Adrenal gland (tissue), 12 donors: ENCODE data around the gene CDK14. TPM values are rescaled to one million over a fixed set of nuclear protein-coding genes. Genes with fewer than 3 reads are reported as not detected.

Experiments used
- DNase-seq, 7 donors: peaks; one replicate each; pipeline ENCODE4 v3.0.0-alpha.2; 2019 to 2020
- H3K27ac ChIP-seq, 5 donors: fragments of 200-600 bp; sonication (generic) in 4 of 5; 1 replicate in 3 of 5; 2 replicates in 2 of 5; pipeline versions ENCODE4 v1.5.1 to v1.8.0; 2016 to 2020; ENCODE audit warnings: mild to moderate bottlenecking in 1 of 5
- H3K27me3 ChIP-seq: fragments of 200-600 bp; 2 replicates; pipeline ENCODE4 v1.8.0; 2021
- H3K36me3 ChIP-seq, 2 donors: fragments of 200-600 bp; replicated peaks in 1 of 2; 1 replicate in 1 of 2; 2 replicates in 1 of 2; pipeline versions ENCODE4 v1.5.1 to v1.8.0; 2018 to 2022
- H3K4me1 ChIP-seq, 2 donors: fragments of 200-600 bp; replicated peaks in 1 of 2; 1 replicate in 1 of 2; 2 replicates in 1 of 2; pipeline versions ENCODE4 v1.5.1 to v1.8.0; 2018 to 2021
- H3K4me3 ChIP-seq, 4 donors: fragments of 200-600 bp; sonication (generic) in 3 of 4; one replicate each; pipeline ENCODE4 v1.5.1; 2016 to 2018
- H3K9me3 ChIP-seq, 3 donors: fragments of 200-600 bp; sonication (generic) in 1 of 3; replicated peaks in 1 of 3; 1 replicate in 2 of 3; 2 replicates in 1 of 3; pipeline versions ENCODE4 v1.5.1 to v1.8.0; 2016 to 2021
- CTCF ChIP-seq, 6 experiments: fragments of 450-650 bp in 4 of 6; fragments of 200-600 bp in 2 of 6; sonication (generic) in 1 of 6; IDR thresholded peaks; 1 replicate in 5 of 6; 2 replicates in 1 of 6; pipeline versions ENCODE4 v1.5.1 to v1.8.0; 2016 to 2021; ENCODE audit warnings: antibody characterized with exemption in 6 of 6, mild to moderate bottlenecking in 2 of 6, moderate library complexity in 1 of 6
- POLR2A ChIP-seq, 2 donors: fragments of 450-650 bp; IDR thresholded peaks; one replicate each; pipeline ENCODE4 v1.6.1; 2017; ENCODE audit warnings: antibody characterized with exemption in 2 of 2, mild to moderate bottlenecking in 2 of 2, moderate library complexity in 1 of 2
- WGBS, 4 donors: extraction: QIAGEN DNeasy Blood & Tissue Kit in 2 of 4; methylation state at CpG; one replicate each; pipeline versions ENCODE4 v1.1.5 to v1.1.7; 2013 to 2017; 5-methylcytosine and 5-hydroxymethylcytosine counted together
- intact Hi-C, 2 donors: fragments of 100-400 bp; cut with DNase I; formaldehyde crosslinking; loops; one replicate each; pipeline versions ENCODE4 v1.14.1 to v1.15.0; 2022 to 2023
- polyA plus RNA-seq, 3 donors: library from polyadenylated mRNA; stranded (reverse); fragments of 200-250 nt in 2 of 3; fragments of 350-450 nt in 1 of 3; fragmentation: Illumina TruSeq in 1 of 3; extraction: RNeasy Lipid Tissue Mini Kit (QIAGEN cat#74804) in 1 of 3; gene quantifications; one replicate each; pipeline ENCODE4 v1.2.3, GENCODE V29; 2013 to 2014
- total RNA-seq, 9 donors: library from RNA; depleted of rRNA in 4 of 9; stranded (reverse); fragments of >200 nt in 4 of 9; fragments of 120-200 nt in 1 of 9; fragmentation: NEBNext Ultra II Directional in 1 of 9; extraction: Animal tissue kit (Norgen Biotek cat#: 25700) in 1 of 9; gene quantifications; one replicate each; pipeline versions ENCODE4 v1.1.0 to v1.2.4, GENCODE V29; 2013 to 2023
- donor health status: healthy with polysubstance abuse.
- donor health status: Bipolar disorder and iron deficiency.
- donor health status: DM: yes; HTN: yes; CAD: no.
- donor health status: DM: no; HTN: no; CAD: no.
- donor health status: DM: no; HTN: no; CAD: no.
- donor health status: DM: yes; HTN: yes; CAD: no.

Gene CDK14
- total and polyA plus RNA-seq, 12 donors: 1.9 to 14.5 (median 7.6) TPM

DNA sequence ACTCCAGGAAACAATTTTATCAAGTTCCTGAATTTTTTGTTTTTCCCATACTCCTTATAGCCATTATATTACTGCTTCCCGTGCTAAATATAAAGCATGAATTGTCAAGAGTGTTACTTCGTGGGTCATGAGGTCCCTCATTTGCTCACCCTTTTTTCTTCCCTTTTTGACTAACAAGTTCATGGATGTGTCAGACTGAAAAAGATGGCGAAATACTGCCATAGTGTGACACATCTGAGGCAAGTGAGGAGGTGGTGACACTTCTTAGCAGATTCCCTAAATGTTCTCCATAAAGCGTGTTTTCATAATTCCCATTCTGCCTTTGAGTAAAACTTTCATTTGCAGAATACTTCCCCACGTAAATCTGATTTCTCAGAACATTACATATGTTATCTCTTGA lies 398.5 kb downstream of the CDK14 start:
- Histone ChIP-seq H3K27me3 (no peaks in the 10 kb centered on the region), H3K9me3 (no peaks in the 10 kb centered on the region), H3K27ac (no peak overlapping the region), H3K36me3 (no peaks in the 10 kb centered on the region), H3K4me3 (no peak overlapping the region), H3K4me1 (no peaks in the 10 kb centered on the region)
- TF ChIP-seq POLR2A (IDR thresholded peaks at IDR 0.05) (no peak), CTCF (IDR thresholded peaks at IDR 0.05) (no peak)
- 84 to 91% (median 89%) methylated on average over 5 of the region's 5 CpGs for WGBS, 4 donors
- DNase-seq: no peak
- intact Hi-C loops: no loop called here

DNA sequence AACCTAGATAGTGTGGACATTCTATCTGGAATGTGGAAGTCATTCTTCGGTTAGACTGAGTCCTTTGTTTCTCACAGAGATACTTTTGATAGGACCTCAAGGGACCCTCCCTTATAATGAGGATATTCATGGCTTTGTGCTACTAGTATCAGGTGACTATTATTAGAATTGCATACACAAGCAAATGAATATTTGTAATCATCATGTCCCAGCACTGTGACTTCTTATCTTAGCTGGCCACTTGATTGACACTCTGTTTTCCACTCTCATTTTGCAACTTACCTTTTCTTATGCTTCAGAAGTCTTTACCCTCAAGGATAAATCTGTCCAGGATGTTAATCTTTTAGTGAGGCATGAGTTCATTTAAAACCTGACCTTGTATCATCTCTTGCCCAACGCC lies 399.9 kb downstream of the CDK14 start:
- TF ChIP-seq POLR2A (IDR thresholded peaks at IDR 0.05): no peak
- TF ChIP-seq CTCF (IDR thresholded peaks at IDR 0.05): no peak

DNA sequence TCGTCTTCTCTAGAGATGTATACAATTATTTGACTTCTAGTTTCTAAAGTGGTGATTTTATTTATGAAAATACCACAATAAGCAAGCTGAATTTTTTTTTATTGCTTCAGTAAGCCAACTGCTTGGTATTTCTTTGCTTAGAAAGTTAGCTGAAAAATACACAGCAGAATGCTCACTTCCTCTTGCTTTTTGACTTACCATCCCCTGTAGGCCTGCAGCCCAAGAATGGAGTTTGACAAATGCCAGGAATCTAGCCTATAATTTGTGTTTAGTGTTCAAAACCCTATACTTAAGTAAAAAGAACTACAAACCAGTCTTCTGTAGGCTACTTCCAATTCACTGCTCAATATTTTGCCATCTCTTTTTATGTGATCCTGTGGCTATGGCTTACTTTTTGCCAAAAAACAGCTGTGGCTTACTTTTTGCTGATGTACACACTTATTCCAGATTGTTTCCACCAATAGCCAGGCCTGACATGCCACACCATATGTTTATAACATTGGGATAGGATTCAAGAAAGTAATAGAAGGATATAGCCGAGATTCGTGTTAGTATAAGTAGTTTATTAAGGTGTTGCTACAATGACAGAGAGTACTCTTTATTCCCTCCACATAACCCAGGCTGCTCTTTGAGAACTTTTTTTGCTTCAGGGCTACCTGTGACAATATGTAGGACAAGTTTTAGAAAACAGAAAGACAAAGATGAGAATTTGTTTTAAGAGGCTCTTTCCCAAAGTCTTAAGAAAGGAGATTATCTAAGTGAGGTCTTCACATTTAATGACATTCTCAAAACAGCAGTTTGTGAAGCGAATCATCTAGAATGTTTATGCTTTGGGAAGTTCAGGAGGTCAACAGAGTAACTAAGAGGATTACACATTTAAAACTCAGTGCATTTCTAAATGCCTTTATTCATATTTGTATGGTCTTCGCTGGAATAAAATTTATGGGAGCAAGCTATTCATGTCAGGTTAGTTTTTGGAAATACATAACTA lies 404.2 kb downstream of the CDK14 start:
- Histone ChIP-seq H3K4me3 (no peak overlapping the region), H3K27ac (no peak overlapping the region), H3K4me1 (no peaks in the 10 kb centered on the region), H3K27me3 (no peaks in the 10 kb centered on the region), H3K9me3 (no peaks in the 10 kb centered on the region), H3K36me3 (no peaks in the 10 kb centered on the region)
- intact Hi-C loops: no loop called here
- no peak for TF ChIP-seq POLR2A (IDR thresholded peaks at IDR 0.05)
- no peak for TF ChIP-seq CTCF (IDR thresholded peaks at IDR 0.05)
- 70 to 81% (median 76%) methylated on average over 5 of the region's 5 CpGs for WGBS, 4 donors
- DNase-seq: no peak

More for the DNA sequence above, 399.9 kb downstream of the CDK14 start:
- H3K4me3 ChIP-seq: no peak overlapping the region
- no peaks in the 10 kb centered on the region for H3K4me1 ChIP-seq
- H3K27me3 ChIP-seq: no peaks in the 10 kb centered on the region
- intact Hi-C loops: no loop called here
- 62 to 78% (median 71%) methylated on average over 2 of the region's 2 CpGs for WGBS, 4 donors
- no peaks in the 10 kb centered on the region for H3K9me3 ChIP-seq
- no peak for DNase-seq
- H3K36me3 ChIP-seq: no peaks in the 10 kb centered on the region
- H3K27ac ChIP-seq: no peak overlapping the region

DNA sequence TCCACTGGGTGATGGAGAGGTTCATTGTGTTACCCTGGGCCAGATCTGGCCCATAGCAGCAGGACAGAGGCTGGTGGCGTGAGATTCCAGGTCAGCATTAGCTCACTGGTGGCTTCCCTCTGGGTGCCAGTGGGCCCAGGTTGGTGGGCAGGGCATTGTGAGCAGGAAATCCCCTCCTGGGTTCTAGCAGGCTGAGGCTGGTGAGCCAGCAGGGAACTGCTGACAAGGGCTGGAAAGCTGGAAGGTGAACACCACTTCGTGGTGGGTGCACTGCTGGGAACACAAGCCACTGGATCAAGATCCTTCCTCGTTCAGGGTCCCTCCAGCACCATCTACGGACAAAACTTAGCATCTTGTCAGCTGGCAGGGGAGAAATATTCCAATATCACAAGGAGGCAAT lies 408.9 kb downstream of the CDK14 start:
- 83 to 94% (median 91%) methylated on average over 4 of the region's 4 CpGs for WGBS, 4 donors
- Histone ChIP-seq H3K27me3 (no peaks in the 10 kb centered on the region), H3K27ac (no peak overlapping the region), H3K9me3 (no peaks in the 10 kb centered on the region), H3K36me3 (no peaks in the 10 kb centered on the region), H3K4me1 (no peaks in the 10 kb centered on the region), H3K4me3 (no peak overlapping the region)
- no peak for DNase-seq
- intact Hi-C loops: no loop called here
- TF ChIP-seq POLR2A (IDR thresholded peaks at IDR 0.05) (no peak), CTCF (IDR thresholded peaks at IDR 0.05) (no peak)
